ENCODE results near the gene PTPN4.

PTPN4 gene

GRCh38 chr2:120032297-120032696 is 272.6 kb downstream of the PTPN4 start (continued):
- TF ChIP-seq PPARA (CRISPR knock-in tag; IDR thresholded peaks at IDR 0.05; ENCODE audit: borderline replicate concordance) (no peak), ZNF565 (CRISPR knock-in tag; conservative IDR thresholded peaks at IDR 0.05; ENCODE audit: low read depth) (no peak), ZC3H10 (CRISPR knock-in tag; IDR thresholded peaks at IDR 0.05) (no peak)
